Activated naive CD8-positive, alpha-beta T cell (primary cell): Measurements from ENCODE around the gene CHST1.

Experiments
- H3K27ac Mint-ChIP-seq: one replicate; pipeline ENCODE4 v1.8.0; 2021; ENCODE audit warnings: mixed read lengths
- H3K27me3 Mint-ChIP-seq: one replicate; pipeline ENCODE4 v1.8.0; 2021; ENCODE audit warnings: mixed read lengths
- H3K36me3 Mint-ChIP-seq: one replicate; pipeline ENCODE4 v1.8.0; 2021; ENCODE audit warnings: mixed read lengths
- H3K4me1 Mint-ChIP-seq: one replicate; pipeline ENCODE4 v1.8.0; 2021; ENCODE audit warnings: low read depth, mixed read lengths
- H3K4me3 Mint-ChIP-seq: one replicate; pipeline ENCODE4 v1.8.0; 2021; ENCODE audit warnings: mild to moderate bottlenecking, mixed read lengths
- H3K9me3 Mint-ChIP-seq: one replicate; pipeline ENCODE4 v1.8.0; 2021; ENCODE audit warnings: low read depth, mixed read lengths

Gene CHST1

DNA sequence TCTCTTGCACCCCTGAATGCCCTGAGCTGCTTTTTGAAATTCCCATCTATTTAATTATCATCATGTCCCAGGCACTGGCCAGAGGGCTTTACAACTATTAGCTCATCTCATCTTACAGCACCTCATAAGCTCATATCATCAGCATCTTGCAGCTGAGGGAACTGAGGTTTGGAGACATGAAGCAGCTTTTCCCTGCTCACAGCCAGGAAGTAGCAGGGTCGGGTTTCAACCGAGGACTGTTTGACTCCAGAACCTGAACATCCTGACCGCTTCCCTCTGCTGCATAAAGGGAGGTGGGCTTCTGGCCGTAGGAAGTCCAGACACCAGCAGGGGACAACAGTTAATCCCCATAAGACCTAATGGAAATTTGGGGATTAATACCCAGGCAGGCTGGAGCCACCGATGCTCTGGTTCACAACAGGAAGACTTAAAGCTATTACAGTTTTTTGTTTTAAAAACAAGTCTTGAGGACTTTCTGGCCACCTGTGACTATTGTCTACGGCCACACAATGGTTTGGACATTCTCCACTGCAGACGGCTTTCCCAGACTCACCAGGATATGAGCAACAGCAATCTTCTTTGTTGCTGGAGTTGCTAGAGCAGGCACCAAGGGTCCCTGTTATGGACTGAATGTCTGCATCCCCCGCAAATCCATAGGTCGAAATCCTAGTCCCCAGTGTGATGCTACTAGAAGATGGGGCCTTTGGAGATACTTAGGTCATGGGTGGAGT is 47.4 kb downstream of the CHST1 start:
- H3K4me3 Mint-ChIP-seq = no peak overlapping the region
- no peaks in the 10 kb centered on the region for H3K36me3 Mint-ChIP-seq

GRCh38 chr11:45616802-45617549 is 48.4 kb downstream of the CHST1 start:
- no peak overlapping the region for H3K4me3 Mint-ChIP-seq
- no peaks in the 10 kb centered on the region for H3K36me3 Mint-ChIP-seq
- H3K27ac Mint-ChIP-seq = no peak overlapping the region
- peaks cover 13% of the 10 kb centered on the region for H3K27me3 Mint-ChIP-seq
- H3K9me3 Mint-ChIP-seq = no peaks in the 10 kb centered on the region
- H3K4me1 Mint-ChIP-seq = no peaks in the 10 kb centered on the region

More for the DNA sequence above, 47.4 kb downstream of the CHST1 start:
- Mint-ChIP-seq H3K9me3 (no peaks in the 10 kb centered on the region), H3K27me3 (peaks cover 15% of the 10 kb centered on the region), H3K4me1 (no peaks in the 10 kb centered on the region), H3K27ac (no peak overlapping the region)

DNA sequence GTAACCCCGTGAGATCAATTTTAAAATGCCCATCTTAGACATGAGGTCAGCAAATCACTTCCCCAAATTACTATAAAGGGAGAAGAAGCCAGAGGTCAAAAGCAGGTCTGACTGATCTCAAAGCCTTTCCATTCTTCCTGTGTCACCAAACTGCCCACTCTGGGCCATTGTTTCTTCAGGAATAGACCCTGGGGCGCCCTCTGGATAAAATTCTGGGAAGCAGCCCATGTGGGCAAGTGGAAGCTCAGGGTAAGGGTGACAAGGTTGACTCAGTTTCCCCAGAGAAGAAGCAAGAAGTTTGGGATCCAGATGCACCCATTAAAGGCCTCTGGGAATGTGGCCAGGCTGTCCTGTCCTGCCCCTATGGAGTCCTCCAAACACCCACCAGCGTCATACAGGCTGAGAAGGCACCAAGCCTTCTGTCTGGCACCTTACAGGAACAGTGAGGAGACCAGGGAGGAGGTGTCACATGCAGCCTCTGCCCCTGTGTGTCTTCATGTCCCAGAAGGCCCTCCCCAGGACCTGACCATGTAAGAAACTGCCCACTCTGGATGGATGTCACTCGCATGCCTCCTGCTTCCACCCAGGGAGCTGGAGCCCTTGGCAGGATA is 50.1 kb downstream of the CHST1 start:
- peaks cover 13% of the 10 kb centered on the region for H3K27me3 Mint-ChIP-seq

DNA sequence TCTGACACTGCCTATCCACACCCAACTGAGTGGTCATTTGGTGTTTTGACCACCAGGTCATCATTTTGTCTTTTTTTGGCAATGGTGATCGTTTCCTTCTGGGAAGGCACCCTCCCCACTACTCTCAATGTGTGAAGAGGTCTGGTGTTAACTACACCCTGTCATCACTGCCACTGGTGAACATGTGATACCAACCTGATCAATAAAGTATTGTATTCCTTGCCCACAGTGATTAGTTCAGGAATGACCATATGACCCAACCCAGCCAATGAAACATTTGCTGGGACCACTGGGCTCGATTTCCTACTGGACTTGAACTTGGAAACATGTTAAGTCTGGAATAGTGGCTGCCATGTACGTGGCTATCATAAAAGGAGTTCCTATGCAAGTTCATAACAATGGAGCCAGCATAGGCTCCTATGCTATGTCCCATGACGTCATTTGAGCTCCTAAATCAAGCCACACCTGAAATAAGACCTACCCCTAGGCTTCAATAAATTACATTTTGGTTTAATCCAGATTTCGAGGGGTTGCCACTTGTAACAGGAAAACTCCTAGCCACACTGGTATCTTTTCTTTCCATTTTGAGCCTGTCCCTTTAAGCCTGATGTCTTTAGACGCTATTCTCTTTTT is 51.1 kb downstream of the CHST1 start:
- Mint-ChIP-seq H3K9me3 (peaks cover 5% of the 10 kb centered on the region), H3K4me3 (no peak overlapping the region), H3K27me3 (peaks cover 17% of the 10 kb centered on the region), H3K4me1 (no peaks in the 10 kb centered on the region), H3K36me3 (no peaks in the 10 kb centered on the region), H3K27ac (no peak overlapping the region)

More for the DNA sequence above, 50.1 kb downstream of the CHST1 start:
- Mint-ChIP-seq H3K4me1 (no peaks in the 10 kb centered on the region), H3K9me3 (no peaks in the 10 kb centered on the region), H3K27ac (no peak overlapping the region), H3K36me3 (no peaks in the 10 kb centered on the region), H3K4me3 (no peak overlapping the region)

GRCh38 chr11:45610627-45611026 is 54.8 kb downstream of the CHST1 start:
- Mint-ChIP-seq H3K9me3 (peaks cover 8% of the 10 kb centered on the region), H3K36me3 (no peaks in the 10 kb centered on the region), H3K4me3 (no peak overlapping the region)

GRCh38 chr11:45609902-45610301 is 55.5 kb downstream of the CHST1 start:
- no peak overlapping the region for H3K27ac Mint-ChIP-seq
- peaks cover 29% of the 10 kb centered on the region for H3K27me3 Mint-ChIP-seq
- no peaks in the 10 kb centered on the region for H3K36me3 Mint-ChIP-seq
- H3K4me1 Mint-ChIP-seq = no peaks in the 10 kb centered on the region
- H3K4me3 Mint-ChIP-seq = no peak overlapping the region
- peaks cover 8% of the 10 kb centered on the region for H3K9me3 Mint-ChIP-seq

More at GRCh38 chr11:45610627-45611026, 54.8 kb downstream of the CHST1 start:
- Mint-ChIP-seq H3K27me3 (peaks cover 24% of the 10 kb centered on the region), H3K4me1 (no peaks in the 10 kb centered on the region), H3K27ac (no peak overlapping the region)

- H3K4me3 Mint-ChIP-seq = no peak overlapping the region
- H3K27ac Mint-ChIP-seq = no peak overlapping the region
- peaks cover 8% of the 10 kb centered on the region for H3K9me3 Mint-ChIP-seq
- H3K4me1 Mint-ChIP-seq = no peaks in the 10 kb centered on the region
- peaks cover 29% of the 10 kb centered on the region for H3K27me3 Mint-ChIP-seq
- H3K36me3 Mint-ChIP-seq = no peaks in the 10 kb centered on the region
Measured at GRCh38 chr11:45609337-45609736, 56.1 kb downstream of the CHST1 start.

DNA sequence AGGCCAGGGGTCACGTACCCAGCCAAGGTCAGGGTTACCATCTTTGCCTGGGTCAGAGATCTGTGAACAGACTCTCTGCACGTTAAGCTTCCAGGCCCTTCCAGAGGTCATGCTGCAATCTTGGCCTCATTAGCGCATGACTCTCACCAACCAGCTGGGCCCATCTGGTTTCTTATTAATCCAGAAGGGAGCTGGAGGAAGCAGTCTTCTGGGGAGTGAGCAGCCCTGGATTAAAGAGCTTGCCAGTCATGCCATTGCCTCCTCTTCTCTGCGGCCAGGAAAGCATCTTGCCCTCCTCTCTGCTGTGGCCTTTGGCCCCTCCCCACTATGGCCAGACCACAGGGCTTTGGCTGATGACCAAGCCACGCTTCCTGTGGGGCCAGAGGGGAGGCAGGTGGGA is 57.4 kb downstream of the CHST1 start:
- H3K4me1 Mint-ChIP-seq = no peaks in the 10 kb centered on the region
- peaks cover 8% of the 10 kb centered on the region for H3K9me3 Mint-ChIP-seq
- no peak overlapping the region for H3K4me3 Mint-ChIP-seq
- peaks cover 26% of the 10 kb centered on the region for H3K27me3 Mint-ChIP-seq
- no peak overlapping the region for H3K27ac Mint-ChIP-seq
- H3K36me3 Mint-ChIP-seq = no peaks in the 10 kb centered on the region

GRCh38 chr11:45606514-45607281 is 58.7 kb downstream of the CHST1 start:
- Mint-ChIP-seq H3K4me3 (no peak overlapping the region), H3K27me3 (peaks cover 24% of the 10 kb centered on the region), H3K4me1 (no peaks in the 10 kb centered on the region), H3K27ac (no peak overlapping the region), H3K9me3 (peaks cover 8% of the 10 kb centered on the region), H3K36me3 (no peaks in the 10 kb centered on the region)

DNA sequence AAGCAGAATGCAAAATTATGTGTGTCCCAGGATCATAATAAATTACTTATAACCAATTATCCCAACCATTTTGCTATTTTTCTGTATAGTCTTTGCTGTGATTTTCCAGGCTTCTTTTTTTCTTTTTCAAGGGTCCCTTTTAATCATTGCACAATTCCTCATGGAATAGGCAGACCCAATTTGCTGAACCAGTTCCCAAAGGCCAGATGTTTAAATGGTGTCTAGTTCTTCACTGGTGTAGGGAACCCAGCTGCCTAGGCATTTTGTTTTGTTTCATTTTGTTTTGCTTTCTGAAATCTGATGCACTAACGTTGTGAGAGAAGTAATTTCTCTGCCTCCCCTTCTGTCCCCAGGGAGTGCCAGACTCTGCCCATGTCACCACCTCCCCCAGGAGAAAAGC is 60.4 kb downstream of the CHST1 start:
- Mint-ChIP-seq H3K36me3 (no peaks in the 10 kb centered on the region), H3K4me1 (no peaks in the 10 kb centered on the region), H3K9me3 (peaks cover 8% of the 10 kb centered on the region), H3K27me3 (peaks cover 26% of the 10 kb centered on the region), H3K27ac (no peak overlapping the region), H3K4me3 (no peak overlapping the region)

GRCh38 chr11:45603946-45604682 is 61.3 kb downstream of the CHST1 start:
- H3K9me3 Mint-ChIP-seq = peaks cover under 1% of the 10 kb centered on the region
- H3K4me1 Mint-ChIP-seq = no peaks in the 10 kb centered on the region
- H3K27me3 Mint-ChIP-seq = peaks cover 19% of the 10 kb centered on the region
- no peak overlapping the region for H3K27ac Mint-ChIP-seq
- no peaks in the 10 kb centered on the region for H3K36me3 Mint-ChIP-seq
- H3K4me3 Mint-ChIP-seq = no peak overlapping the region

DNA sequence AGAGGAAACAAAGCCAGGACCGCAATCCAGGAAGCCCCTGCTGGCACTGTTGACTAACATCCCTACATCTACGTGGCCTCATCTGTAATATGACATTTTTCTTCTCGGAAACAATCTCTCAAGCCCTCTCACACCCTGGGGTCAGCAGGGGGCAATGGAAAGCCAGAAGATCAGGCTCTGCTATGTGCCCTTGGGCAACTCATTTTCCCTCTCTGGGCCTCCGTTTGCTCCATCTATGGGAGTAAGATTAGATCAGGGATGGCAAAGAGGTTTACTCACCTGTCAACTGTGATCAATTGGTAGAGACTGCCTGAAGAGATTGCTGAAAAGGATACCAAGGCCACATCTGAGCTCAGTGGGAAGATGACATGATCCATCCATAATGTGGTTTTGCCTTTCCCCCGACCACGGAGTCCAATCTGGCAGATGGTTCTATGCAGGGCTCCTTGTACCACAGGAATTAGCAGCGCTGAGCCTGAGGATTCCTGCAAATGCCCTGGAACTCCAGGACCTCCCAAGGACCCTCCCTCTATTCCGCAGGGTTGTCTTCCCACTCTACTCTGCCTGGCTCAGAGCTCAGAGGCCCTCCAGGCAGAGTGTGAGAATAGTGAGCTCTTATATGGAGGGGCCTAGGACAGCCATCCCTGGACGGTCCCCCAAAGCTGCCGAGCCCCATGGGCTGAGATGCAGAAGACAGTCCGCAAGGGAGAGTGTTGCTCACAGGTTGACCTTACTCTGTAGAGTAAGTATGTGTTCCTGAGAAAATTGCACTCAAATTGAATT is 66.1 kb downstream of the CHST1 start:
- Mint-ChIP-seq H3K9me3 (no peaks in the 10 kb centered on the region), H3K36me3 (no peaks in the 10 kb centered on the region), H3K4me1 (no peaks in the 10 kb centered on the region), H3K27ac (no peak overlapping the region), H3K4me3 (no peak overlapping the region), H3K27me3 (peaks cover 5% of the 10 kb centered on the region)
